ENCODE results near the gene TLL1. TPM values are rescaled to one million over a fixed set of nuclear protein-coding genes. Genes with fewer than 3 reads are reported as not detected.

TLL1 gene
- polyA plus RNA-seq, 3 donors, result not detected

DNA sequence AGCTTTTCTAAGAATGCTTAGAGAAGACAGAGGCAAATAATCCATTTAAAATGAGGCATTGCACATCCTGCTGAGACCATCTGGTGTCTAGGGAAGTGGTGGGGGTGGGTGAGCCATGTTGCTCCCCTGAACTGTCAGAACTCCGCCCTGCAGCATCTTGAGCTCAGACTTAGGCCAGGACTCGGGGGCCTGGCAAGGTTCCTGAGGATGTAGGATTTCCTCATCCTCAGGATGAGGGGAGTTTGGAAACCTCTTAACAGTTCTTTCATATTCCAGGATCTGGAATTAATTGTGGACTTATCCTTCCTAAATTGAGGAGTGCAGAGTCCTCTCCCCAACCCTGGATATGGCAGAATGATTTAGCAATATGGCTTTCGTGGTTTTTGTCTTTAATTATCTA is 6.6 kb downstream of the TLL1 start:
- H4K20me1 ChIP-seq (ENCODE audit: insufficient read depth, low read length), result no peaks in the 10 kb centered on the region
- H3K9me3 Mint-ChIP-seq, result peaks cover 0 to 6% (median 2%) of the 10 kb centered on the region in 7 donors
- H3K27me3 Mint-ChIP-seq (ENCODE audit: low read depth in 3 of 3), result peaks cover 10 to 20% (median 13%) of the 10 kb centered on the region in 3 donors
- no peak overlapping the region for H3K27ac ChIP-seq (ENCODE audit: low read depth in 1 of 2, low read length in 2 of 2)
- H3K27me3 ChIP-seq (ENCODE audit: control insufficient read depth in 2 of 2, insufficient read depth in 2 of 2, low read length in 2 of 2), result peaks cover 16 to 17% of the 10 kb centered on the region in 2 donors
- H3K27ac Mint-ChIP-seq, result no peak overlapping the region
- no peaks in the 10 kb centered on the region for H3K79me2 ChIP-seq (ENCODE audit: insufficient read depth, low read length)
- DNase-seq, result no peak
- no peaks in the 10 kb centered on the region for H3K4me1 Mint-ChIP-seq
- no peak overlapping the region for H3K4me3 Mint-ChIP-seq
- no peak overlapping the region for H2AFZ ChIP-seq (ENCODE audit: insufficient read depth, low read depth, low read length, poor library complexity, severe bottlenecking)
- no peak overlapping the region for H3K9ac ChIP-seq (ENCODE audit: insufficient read depth, low read length, poor library complexity, severe bottlenecking)
- no CpG with 5 or more reads among the region's 3 CpGs for WGBS (ENCODE audit: insufficient coverage)
- H3K4me2 ChIP-seq (replicated peaks; ENCODE audit: extremely low read depth, low read length, poor library complexity, severe bottlenecking), result no peak overlapping the region
- H3K36me3 Mint-ChIP-seq, result peaks cover 0 to 2% of the 10 kb centered on the region in 2 donors
- no peaks in the 10 kb centered on the region for H3K36me3 ChIP-seq (replicated peaks in 1 of 2; ENCODE audit: control insufficient read depth in 1 of 2, insufficient read depth in 2 of 2, low read length in 2 of 2)
- intact Hi-C loops (cut with micrococcal nuclease), result no loop called here
- H3K4me1 ChIP-seq (ENCODE audit: control insufficient read depth in 1 of 2, insufficient read depth in 2 of 2, low read length in 2 of 2), result no peaks in the 10 kb centered on the region
- TF ChIP-seq, protein P1, sequence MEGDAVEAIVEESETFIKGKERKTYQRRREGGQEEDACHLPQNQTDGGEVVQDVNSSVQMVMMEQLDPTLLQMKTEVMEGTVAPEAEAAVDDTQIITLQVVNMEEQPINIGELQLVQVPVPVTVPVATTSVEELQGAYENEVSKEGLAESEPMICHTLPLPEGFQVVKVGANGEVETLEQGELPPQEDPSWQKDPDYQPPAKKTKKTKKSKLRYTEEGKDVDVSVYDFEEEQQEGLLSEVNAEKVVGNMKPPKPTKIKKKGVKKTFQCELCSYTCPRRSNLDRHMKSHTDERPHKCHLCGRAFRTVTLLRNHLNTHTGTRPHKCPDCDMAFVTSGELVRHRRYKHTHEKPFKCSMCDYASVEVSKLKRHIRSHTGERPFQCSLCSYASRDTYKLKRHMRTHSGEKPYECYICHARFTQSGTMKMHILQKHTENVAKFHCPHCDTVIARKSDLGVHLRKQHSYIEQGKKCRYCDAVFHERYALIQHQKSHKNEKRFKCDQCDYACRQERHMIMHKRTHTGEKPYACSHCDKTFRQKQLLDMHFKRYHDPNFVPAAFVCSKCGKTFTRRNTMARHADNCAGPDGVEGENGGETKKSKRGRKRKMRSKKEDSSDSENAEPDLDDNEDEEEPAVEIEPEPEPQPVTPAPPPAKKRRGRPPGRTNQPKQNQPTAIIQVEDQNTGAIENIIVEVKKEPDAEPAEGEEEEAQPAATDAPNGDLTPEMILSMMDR (IDR thresholded peaks at IDR 0.05), result no peak
- peaks cover 0 to 9% of the 10 kb centered on the region in 2 donors for H3K9me3 ChIP-seq (replicated peaks in 1 of 2; ENCODE audit: control insufficient read depth in 1 of 2, insufficient read depth in 1 of 2, low read length in 2 of 2)
- no peak overlapping the region for H3K4me3 ChIP-seq (replicated peaks in 1 of 3; ENCODE audit: low read depth in 2 of 3, low read length in 3 of 3)

DNA sequence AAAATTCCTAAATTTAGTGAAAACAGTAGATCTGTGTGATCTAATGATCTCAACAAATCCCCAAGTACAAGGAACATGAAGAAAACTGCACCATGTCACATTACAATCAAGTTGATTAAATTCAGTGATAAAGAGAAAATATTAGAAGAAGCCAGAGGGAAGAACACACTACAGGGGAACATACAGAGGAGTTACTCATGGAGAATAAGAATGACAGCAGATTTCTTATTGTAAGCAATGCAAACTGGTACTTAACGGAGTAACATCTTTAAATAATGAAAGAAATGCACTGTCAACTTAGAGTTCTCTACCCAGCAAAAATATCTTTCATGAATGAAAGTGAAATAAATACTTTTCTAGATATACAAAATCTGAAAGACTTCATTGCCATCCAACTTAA is 21.1 kb downstream of the TLL1 start:
- DNase-seq, result no peak
- peaks cover 0 to 12% (median 5%) of the 10 kb centered on the region in 7 donors for H3K9me3 Mint-ChIP-seq
- H3K36me3 Mint-ChIP-seq, result no peaks in the 10 kb centered on the region

More for the DNA sequence above, 21.1 kb downstream of the TLL1 start:
- intact Hi-C loops (cut with micrococcal nuclease), result no loop called here
- Histone ChIP-seq H3K36me3 (replicated peaks in 1 of 2; ENCODE audit: control insufficient read depth in 1 of 2, insufficient read depth in 2 of 2, low read length in 2 of 2) (no peaks in the 10 kb centered on the region), H3K4me3 (replicated peaks in 1 of 3; ENCODE audit: low read depth in 2 of 3, low read length in 3 of 3) (no peak overlapping the region), H4K20me1 (ENCODE audit: insufficient read depth, low read length) (no peaks in the 10 kb centered on the region), H3K27me3 (ENCODE audit: control insufficient read depth in 2 of 2, insufficient read depth in 2 of 2, low read length in 2 of 2) (no peaks in the 10 kb centered on the region), H3K79me2 (ENCODE audit: insufficient read depth, low read length) (no peaks in the 10 kb centered on the region), H3K4me2 (replicated peaks; ENCODE audit: extremely low read depth, low read length, poor library complexity, severe bottlenecking) (no peak overlapping the region), H2AFZ (ENCODE audit: insufficient read depth, low read depth, low read length, poor library complexity, severe bottlenecking) (no peak overlapping the region), H3K27ac (ENCODE audit: low read depth in 1 of 2, low read length in 2 of 2) (no peak overlapping the region), H3K9me3 (replicated peaks in 1 of 2; ENCODE audit: control insufficient read depth in 1 of 2, insufficient read depth in 1 of 2, low read length in 2 of 2) (peaks cover 8 to 13% of the 10 kb centered on the region in 2 donors), H3K4me1 (ENCODE audit: control insufficient read depth in 1 of 2, insufficient read depth in 2 of 2, low read length in 2 of 2) (no peaks in the 10 kb centered on the region), H3K9ac (ENCODE audit: insufficient read depth, low read length, poor library complexity, severe bottlenecking) (no peak overlapping the region)
- Mint-ChIP-seq H3K27me3 (ENCODE audit: low read depth in 3 of 3) (no peaks in the 10 kb centered on the region), H3K4me3 (no peak overlapping the region), H3K4me1 (no peaks in the 10 kb centered on the region), H3K27ac (no peak overlapping the region)
- TF ChIP-seq, protein P1 (IDR thresholded peaks at IDR 0.05), result no peak
- WGBS (ENCODE audit: insufficient coverage), result no CpG with 5 or more reads among the region's 1 CpG

Measured in CD14-positive monocyte (primary cell).